IMR-90 (cell line): Measurements from ENCODE around the gene TMEM52B.

ENCODE experiments used
- CEBPB ChIP-seq: IDR thresholded peaks from 2 replicates; pipeline ENCODE4 v1.6.1; 2012; ENCODE audit warnings: low read depth, low read length, improper control_type of control experiment
- CTCF ChIP-seq: conservative IDR thresholded peaks from 2 replicates; pipeline ENCODE4 v1.5.1; 2012; ENCODE audit warnings: mild to moderate bottlenecking, low read depth, low read length, improper control_type of control experiment
- POLR2A ChIP-seq: IDR thresholded peaks from 2 replicates; pipeline ENCODE4 v1.6.1; 2012; ENCODE audit warnings: mild to moderate bottlenecking, low read depth, low read length
- RCOR1 ChIP-seq: IDR thresholded peaks from 2 replicates; pipeline ENCODE4 v1.6.1; 2012; ENCODE audit warnings: mild to moderate bottlenecking, low read length, improper control_type of control experiment; ENCODE audit not compliant: insufficient replicate concordance
- RFX5 ChIP-seq: IDR thresholded peaks from 2 replicates; pipeline ENCODE4 v1.8.0; 2012; ENCODE audit warnings: low read depth, mild to moderate bottlenecking, low read length, moderate library complexity

- TF ChIP-seq RCOR1 (no peak), POLR2A (no peak), CTCF (peak; percentile 75), RFX5 (no peak), CEBPB (no peak)
These were observed 25.3 kb upstream of the TMEM52B start for GRCh38 chr12:10153271-10154144.
